GM21367 (cell line): ENCODE data around the gene CLEC3B.
"Not testable (repeated sequence)": the region's sequence is repeated elsewhere in the genome, so short reads cannot be mapped to it uniquely, and the experiment has no call there.

Experiments
- ATAC-seq: cut with Tn5 transposase; IDR thresholded peaks from one replicate; pipeline ENCODE4 v1.9.1; 2021; ENCODE audit not compliant: unreplicated experiment

Gene CLEC3B

GRCh38 chr3:45026038-45026437 lies at the start of gene CLEC3B:
Gene CLEC3B, plus strand, starts transcription at chr3:45026303. Its CDS starts 60 bp downstream, at chr3:45026363.
- ATAC-seq = no peak

- no peak for ATAC-seq
These were observed 44.9 kb upstream of the CLEC3B start for GRCh38 chr3:44981220-44981619.

GRCh38 chr3:44981751-44982150 lies 44.4 kb upstream of the CLEC3B start:
- ATAC-seq = no peak

GRCh38 chr3:44982817-44983216 lies 43.3 kb upstream of the CLEC3B start:
- ATAC-seq = no peak

GRCh38 chr3:44983484-44983941 lies 42.6 kb upstream of the CLEC3B start:
- ATAC-seq = no peak

GRCh38 chr3:44984335-44984734 lies 41.8 kb upstream of the CLEC3B start:
- ATAC-seq = no peak

GRCh38 chr3:44986330-44986729 lies 39.8 kb upstream of the CLEC3B start:
- not testable (repeated sequence) for ATAC-seq

- ATAC-seq = no peak
These were observed 38.8 kb upstream of the CLEC3B start for GRCh38 chr3:44987332-44987731.

- ATAC-seq = no peak
These were observed 38.0 kb upstream of the CLEC3B start for GRCh38 chr3:44988073-44988472.

GRCh38 chr3:44989141-44989540 lies 37.0 kb upstream of the CLEC3B start:
- no peak for ATAC-seq

- no peak for ATAC-seq
These were observed 36.3 kb upstream of the CLEC3B start for GRCh38 chr3:44989636-44990373.

- no peak for ATAC-seq
These were observed 34.8 kb upstream of the CLEC3B start for GRCh38 chr3:44991326-44991725.

- no peak for ATAC-seq
These were observed 33.3 kb upstream of the CLEC3B start for GRCh38 chr3:44992555-44993470.

- ATAC-seq = no peak
These were observed 32.5 kb upstream of the CLEC3B start for GRCh38 chr3:44993471-44994205.

GRCh38 chr3:44995142-44995770 lies 30.8 kb upstream of the CLEC3B start:
- ATAC-seq = no peak

- ATAC-seq = no peak
These were observed 29.5 kb upstream of the CLEC3B start for GRCh38 chr3:44996556-44996969.

- ATAC-seq = no peak
These were observed 26.3 kb upstream of the CLEC3B start for GRCh38 chr3:44999782-45000181.

GRCh38 chr3:45000823-45001222 lies 25.3 kb upstream of the CLEC3B start:
- no peak for ATAC-seq

- no peak for ATAC-seq
These were observed 24.4 kb upstream of the CLEC3B start for GRCh38 chr3:45001738-45002137.

GRCh38 chr3:45002139-45002660 lies 23.9 kb upstream of the CLEC3B start:
- no peak for ATAC-seq

GRCh38 chr3:45002720-45003119 lies 23.4 kb upstream of the CLEC3B start:
- no peak for ATAC-seq
